Measurements from ENCODE around the gene SERTAD2.

Gene SERTAD2

DNA sequence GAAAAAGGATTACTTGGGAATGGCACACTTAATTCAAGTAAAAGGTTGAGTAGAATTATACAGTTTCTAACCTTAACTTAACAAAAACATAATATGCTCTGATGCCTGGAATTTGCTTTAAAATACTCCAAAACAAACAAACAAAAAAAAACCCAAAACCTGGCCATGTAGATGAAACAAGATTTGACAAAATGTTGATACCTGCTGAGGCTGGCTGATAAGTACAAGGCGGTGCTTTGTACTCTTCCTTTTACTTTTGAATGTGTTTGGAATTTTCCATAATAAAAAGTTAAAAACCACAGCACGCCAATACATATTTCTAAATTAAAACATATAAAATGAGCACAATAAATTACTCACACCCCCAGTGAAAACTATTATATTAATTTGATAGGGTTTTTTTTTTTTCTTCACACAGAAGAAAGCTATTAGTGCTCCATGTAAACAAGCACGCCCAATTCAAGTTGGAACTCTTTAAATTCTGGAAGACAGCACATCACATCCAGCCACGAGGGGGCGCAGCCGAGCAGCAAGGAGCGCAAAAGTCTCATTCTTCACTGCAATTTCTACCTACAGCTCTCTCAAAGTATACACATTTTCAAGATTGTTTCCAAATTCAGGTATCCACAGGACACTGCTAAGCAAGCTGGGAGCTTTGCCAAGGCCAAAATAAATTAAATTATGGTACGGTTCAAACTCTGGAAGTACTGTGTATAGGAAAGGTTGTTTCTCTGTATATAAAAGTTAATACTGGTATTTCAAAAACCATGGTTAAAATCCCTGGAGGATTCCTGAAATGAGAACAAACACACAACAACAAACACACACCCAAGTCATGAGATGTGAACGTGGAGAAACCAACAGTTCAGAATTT is 7.5 kb downstream of the SERTAD2 start:
- peak; percentile 87 for DNase-seq (ENCODE audit: low read depth)

DNA sequence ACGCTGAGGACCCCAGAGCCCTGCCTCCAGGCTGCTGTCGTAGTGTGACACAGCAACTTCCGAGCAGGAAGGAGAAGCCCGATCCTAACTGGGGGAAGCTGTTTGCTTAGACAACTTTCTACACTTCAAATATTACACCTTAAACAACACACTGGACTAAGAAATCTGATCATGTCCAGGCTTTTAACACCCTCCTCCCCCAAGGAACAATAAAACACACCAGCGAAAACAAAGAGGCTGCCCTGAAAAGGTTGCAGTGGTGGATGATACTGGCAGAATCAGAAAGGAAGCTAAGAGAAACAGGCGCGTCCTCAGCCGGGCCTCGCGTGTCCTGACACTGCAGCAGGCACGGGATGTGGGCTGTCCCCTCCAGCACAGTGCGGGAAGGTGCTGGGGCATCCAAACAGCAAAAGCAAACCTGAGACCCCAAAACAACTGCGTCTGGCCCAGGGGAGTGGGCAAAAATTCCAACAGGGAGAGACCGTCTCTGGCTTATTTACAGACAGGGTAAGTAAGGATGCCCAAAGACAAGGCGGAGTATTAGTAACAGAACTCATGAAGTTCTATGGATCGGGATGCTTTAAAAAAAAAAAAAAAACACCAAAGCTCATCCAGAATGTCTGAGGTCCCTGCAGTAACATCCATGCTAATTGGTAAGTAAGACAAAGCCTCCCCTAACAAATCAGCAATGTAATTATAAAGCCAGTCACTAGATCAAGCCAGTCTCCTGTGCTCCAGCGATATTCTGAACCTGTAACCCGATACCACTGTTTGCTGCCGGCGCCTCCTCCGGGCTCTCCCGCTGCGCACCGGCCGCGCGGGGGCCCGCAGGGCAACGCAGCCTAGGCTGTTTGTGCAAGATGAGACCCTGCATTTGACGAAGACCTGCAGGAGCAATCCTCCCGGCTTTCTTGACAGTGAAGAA is 9.0 kb downstream of the SERTAD2 start:
- DNase-seq (ENCODE audit: low read depth): no peak

DNA sequence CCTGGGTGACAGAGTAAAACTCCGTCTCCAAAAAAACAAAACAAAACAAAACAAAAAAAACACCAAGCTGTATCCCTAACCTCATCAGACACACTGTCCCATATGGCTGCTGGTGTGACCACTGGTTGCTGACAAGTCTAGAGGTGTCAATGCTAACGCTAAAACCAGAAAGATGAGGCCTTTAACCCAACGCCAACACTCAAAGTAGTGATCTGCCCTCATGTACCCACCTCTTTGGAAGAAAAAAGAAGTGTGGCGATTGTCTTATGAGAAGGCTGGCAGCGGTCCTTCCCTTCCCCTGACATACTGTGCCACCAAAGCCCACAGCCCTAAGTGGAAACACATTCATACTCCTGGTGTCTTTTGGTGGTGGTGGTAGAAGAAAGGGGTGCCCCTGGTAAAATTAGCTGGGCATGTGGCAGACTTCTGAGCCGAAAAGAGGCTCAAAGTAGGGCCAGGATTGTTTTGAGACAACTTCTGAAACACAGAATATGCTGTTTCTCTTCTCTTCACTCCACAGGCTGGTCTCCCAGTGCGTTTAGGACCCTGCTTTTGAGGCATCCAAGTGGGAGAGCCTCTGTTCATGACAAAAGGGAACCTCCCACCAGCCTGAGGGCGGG is 9.8 kb downstream of the SERTAD2 start:
- DNase-seq (ENCODE audit: low read depth): no peak

DNA sequence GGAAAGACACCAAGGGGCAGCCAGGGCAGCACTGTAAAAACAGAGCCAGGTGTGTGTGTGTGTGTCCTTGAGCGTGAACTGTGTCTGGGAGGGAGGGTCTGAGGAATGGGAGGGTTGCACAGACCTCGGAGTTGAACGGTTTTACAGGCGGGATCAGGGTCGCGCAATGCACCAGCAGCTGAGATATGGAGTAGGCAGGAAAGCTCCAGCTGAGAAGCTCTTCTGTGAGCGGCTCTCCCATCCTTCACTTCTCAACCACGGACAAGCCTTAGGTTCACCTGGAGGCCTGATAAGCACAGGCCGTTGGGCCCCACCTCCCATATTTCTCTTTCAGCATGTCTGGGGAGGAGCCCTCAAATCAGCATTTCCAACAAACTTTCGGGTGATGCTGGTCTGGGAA is 12.1 kb downstream of the SERTAD2 start:
- no peak for DNase-seq (ENCODE audit: low read depth)

DNA sequence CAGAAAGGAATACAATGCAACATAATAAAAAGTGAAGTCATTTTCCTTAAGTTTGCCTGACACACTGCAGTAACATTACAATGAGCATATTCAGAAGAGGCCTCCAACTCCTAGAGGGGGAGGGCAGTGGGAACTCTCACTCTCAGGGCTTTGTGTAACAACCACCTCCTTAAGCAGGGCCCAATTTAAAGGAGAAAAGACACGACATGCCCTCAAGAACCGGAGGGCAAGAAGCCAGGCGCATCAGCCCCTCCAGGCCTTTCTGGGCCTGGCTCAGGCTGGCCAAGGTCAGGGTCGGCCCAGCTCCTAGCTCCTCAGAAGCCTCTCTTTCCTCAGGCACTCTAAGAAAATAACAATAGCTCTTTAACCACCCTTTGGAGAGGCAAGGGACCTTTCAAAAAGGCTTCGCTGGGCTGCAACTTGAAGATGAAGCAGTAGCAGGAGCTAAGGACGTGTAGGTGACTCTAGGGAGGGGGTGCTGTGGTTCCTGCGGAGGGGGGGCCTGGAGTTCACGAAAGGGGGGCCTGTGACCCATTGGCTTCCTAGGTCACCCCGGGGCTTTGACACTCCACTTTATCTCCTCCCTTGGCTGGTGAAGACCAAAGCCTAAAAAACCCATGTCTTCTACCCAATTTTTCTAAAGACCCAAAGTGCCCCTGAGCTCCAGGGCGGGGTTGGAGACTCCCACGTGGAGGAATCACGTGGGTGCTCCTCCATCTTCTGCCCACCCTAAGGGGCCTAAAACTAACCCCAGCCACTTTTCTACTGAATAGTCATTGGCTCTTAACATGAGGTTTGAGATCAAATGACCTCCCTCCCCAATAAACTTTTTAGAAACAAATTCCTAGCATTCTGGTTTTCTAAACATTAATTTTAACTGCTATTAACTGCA is 13.3 kb downstream of the SERTAD2 start:
- no peak for DNase-seq (ENCODE audit: low read depth)

- no peak for DNase-seq (ENCODE audit: low read depth)
Observed at GRCh38 chr2:64639691-64640090, 14.0 kb downstream of the SERTAD2 start.

GRCh38 chr2:64638502-64639120 is 15.1 kb downstream of the SERTAD2 start:
- no peak for DNase-seq (ENCODE audit: low read depth)

DNA sequence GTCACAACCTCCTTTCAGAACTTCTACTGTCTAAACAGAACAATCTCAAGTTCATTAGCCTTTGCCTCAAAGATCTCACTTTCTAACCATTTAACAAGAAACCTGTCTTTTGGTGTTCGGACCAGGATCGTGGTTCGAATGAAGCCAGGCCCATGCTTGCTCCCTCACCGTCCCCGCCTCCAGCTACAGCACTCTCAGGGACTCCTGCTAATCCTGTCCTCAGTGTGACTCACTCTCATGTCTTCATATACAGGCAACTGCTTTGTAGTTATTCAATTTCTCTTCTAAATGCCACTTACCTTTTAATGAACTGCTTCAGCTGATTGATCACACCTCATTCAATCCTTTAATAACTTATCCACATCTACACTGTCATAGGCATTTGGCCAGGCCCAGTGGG is 15.8 kb downstream of the SERTAD2 start:
- DNase-seq (ENCODE audit: low read depth): no peak

DNA sequence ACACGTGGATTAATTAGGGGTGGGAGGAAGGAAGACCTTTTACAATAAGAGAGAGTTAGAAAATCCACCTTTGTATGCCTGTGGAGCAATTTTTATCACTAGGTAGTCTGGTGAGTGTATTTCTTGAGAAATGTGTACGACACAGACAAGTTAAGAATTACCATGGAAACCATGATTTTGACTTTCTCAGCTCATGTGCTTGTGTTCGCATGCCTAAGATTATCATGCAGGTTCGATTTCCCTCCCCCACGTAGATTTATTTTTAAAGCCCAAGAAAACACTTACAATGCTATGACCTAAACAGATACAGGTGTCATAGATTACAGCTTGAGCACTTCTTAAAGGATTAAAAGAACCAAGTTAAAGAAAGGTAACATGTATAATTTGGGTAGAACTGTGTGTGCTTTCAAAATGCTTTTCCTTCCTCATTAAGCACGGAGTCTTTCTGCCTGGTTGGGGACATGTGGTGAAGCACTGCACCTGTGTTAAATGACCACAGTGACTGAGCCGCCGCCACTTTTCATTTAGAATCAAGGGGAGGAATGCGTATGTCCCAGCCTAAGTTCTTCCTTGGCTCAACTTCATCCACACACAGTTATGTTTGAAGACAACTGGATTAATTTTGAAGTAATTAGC is 16.6 kb downstream of the SERTAD2 start:
- no peak for DNase-seq (ENCODE audit: low read depth)

DNA sequence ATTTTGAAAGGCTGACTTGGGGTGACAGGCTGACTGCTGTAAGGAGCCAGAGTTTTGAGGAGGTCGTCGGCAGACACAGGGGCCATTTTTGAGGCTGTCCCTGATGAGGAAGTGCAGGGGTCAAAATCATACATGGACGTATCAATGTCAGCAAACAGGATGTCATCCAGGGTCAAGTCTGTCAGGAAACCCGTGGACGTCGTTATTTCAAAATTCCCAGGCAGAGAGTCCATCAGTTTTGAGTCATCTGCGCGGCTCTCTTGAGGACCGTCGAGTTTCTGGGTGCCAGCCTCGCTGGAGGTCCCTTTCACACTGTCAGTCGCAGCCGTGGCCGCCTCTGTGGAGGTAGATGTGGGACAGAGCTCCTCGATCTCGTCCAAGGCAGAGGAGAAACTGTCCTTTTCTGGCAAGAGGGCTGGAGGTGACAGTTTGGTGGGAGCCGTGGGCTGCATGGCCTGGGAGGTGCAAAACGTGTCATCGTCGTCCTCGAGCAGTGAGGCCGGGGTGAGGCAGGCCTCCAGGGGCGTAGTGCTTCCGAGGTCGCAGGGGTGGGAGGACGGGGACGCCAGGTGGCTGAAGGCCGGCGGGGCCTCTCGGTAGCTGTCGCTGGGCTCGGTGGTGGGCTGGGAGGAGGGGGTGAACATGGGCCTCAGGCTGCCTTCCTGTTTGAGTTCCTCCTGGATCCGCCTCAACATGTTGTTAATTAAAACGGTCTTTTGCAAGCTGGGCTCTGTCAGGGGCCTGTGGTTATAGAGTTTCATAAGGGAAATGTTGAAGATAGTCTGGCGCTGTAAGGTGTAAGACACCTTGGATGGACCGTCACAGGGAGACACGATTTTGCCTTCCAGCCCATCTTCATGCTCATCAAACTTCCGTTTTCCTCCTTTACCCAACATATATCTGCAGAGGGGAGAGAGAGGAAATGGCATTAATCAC is 17.5 kb downstream of the SERTAD2 start:
- no peak for DNase-seq (ENCODE audit: low read depth)

GRCh38 chr2:64634345-64635267 is 19.1 kb downstream of the SERTAD2 start:
- no peak for DNase-seq (ENCODE audit: low read depth)

GRCh38 chr2:64632835-64633819 is 20.6 kb downstream of the SERTAD2 start:
- no peak for DNase-seq (ENCODE audit: low read depth)

- no peak for DNase-seq (ENCODE audit: low read depth)
Observed at GRCh38 chr2:64631771-64632170, 21.9 kb downstream of the SERTAD2 start.

GRCh38 chr2:64630752-64631151 is 23.0 kb downstream of the SERTAD2 start:
- no peak for DNase-seq (ENCODE audit: low read depth)

DNA sequence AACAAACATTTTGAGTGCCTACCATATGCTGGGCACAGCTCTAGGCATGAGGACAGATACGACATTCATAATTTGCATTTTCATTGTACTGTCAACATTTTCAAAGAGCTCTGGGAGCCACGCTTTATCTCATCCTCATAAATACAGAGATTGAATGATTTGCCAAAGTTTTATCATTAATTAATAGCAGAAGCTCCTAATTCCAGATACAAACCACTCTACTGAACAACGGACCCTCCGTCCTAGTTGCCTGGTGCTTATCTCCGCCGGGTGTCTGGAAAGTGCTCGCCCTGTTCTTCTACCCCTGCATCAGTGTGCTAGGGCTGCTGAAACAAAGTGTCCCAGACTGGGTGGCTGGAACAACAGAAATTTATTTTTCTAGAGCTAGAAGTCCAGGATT is 23.8 kb downstream of the SERTAD2 start:
- no peak for DNase-seq (ENCODE audit: low read depth)

GRCh38 chr2:64629329-64629781 is 24.4 kb downstream of the SERTAD2 start:
- DNase-seq (ENCODE audit: low read depth): no peak

All from stimulated activated CD8-positive, alpha-beta memory T cell treated with anti-CD3 and anti-CD28 coated beads, Interleukin-15, amount 100 ng/mL, for 1 hour (primary cell).